ENCODE measurements around the gene TTC12.

The TTC12 gene

DNA sequence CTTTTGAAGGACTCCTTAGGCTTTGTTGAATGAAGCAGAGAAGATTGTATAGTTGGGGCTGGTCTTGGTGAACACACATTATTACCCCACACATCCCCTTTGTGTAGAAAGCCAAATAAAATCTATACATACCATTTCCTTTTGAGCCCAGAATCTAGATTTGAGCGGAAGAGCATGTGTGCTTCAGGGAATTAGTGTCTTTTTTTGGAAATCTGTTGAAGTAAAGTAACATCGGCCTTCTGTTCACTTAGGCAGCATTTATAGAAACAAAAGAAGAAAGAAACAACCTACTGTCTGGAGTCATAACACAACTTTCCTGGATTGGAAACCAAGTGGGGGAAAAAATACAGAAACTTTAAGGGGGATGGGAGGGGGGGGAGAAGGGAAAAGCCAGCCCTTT is 37.9 kb upstream of the TTC12 start:
- no CpG with 5 or more reads among the region's 2 CpGs for WGBS
- Histone ChIP-seq H3K4me3 (ENCODE audit: insufficient read depth in 1 of 2, low read depth in 1 of 2, low read length in 2 of 2) (no peak overlapping the region), H2AFZ (ENCODE audit: low read depth, low read length) (no peak overlapping the region), H2BK15ac (ENCODE audit: low read depth, poor library complexity, severe bottlenecking) (no peak overlapping the region), H3K27ac (ENCODE audit: low read length, poor library complexity, severe bottlenecking) (no peak overlapping the region), H2BK12ac (ENCODE audit: low read length in 2 of 2) (no peak overlapping the region), H3K79me1 (replicated peaks; ENCODE audit: low read length, poor library complexity, severe bottlenecking) (no peaks in the 10 kb centered on the region), H4K8ac (ENCODE audit: low read length) (no peak overlapping the region), H4K91ac (ENCODE audit: low read length) (no peak overlapping the region), H3K9ac (ENCODE audit: low read length) (no peak overlapping the region), H3K14ac (ENCODE audit: low read length in 2 of 2) (no peak overlapping the region), H2BK5ac (ENCODE audit: low read depth, low read length, poor library complexity, severe bottlenecking) (no peak overlapping the region), H2BK120ac (ENCODE audit: low read depth, low read length) (no peak overlapping the region), H3K9me3 (ENCODE audit: control insufficient read depth, low read length) (no peaks in the 10 kb centered on the region), H2AK5ac (ENCODE audit: low read length, severe bottlenecking) (no peak overlapping the region), H3K23ac (ENCODE audit: low read length in 2 of 2) (no peak overlapping the region), H3K4me1 (ENCODE audit: control insufficient read depth, insufficient read depth, low read depth, low read length) (no peaks in the 10 kb centered on the region), H3K18ac (ENCODE audit: low read depth in 1 of 2, low read length in 2 of 2) (no peak overlapping the region), H3K4ac (ENCODE audit: low read depth in 1 of 2, low read length in 2 of 2) (no peak overlapping the region), H3K4me2 (ENCODE audit: low read length, poor library complexity, severe bottlenecking) (no peak overlapping the region), H3K27me3 (ENCODE audit: control insufficient read depth in 1 of 2, insufficient read depth in 1 of 2, low read length in 2 of 2) (peaks cover 0 to 56% of the 10 kb centered on the region in 2 experiments), H3K36me3 (ENCODE audit: control insufficient read depth in 1 of 2, insufficient read depth in 2 of 2, low read depth in 1 of 2, low read length in 2 of 2) (no peaks in the 10 kb centered on the region)
- no peak for DNase-seq

- 87% methylated on average over 5 of the region's 5 CpGs for whole genome bisulfite sequencing
- Histone ChIP-seq H3K27me3 (ENCODE audit: control insufficient read depth in 1 of 2, insufficient read depth in 1 of 2, low read length in 2 of 2) (peaks cover 0 to 58% of the 10 kb centered on the region in 2 experiments), H3K4me3 (ENCODE audit: insufficient read depth in 1 of 2, low read depth in 1 of 2, low read length in 2 of 2) (no peak overlapping the region), H3K27ac (ENCODE audit: low read length, poor library complexity, severe bottlenecking) (no peak overlapping the region), H3K4me2 (ENCODE audit: low read length, poor library complexity, severe bottlenecking) (no peak overlapping the region), H3K14ac (ENCODE audit: low read length in 2 of 2) (no peak overlapping the region), H3K9me3 (ENCODE audit: control insufficient read depth, low read length) (no peaks in the 10 kb centered on the region), H3K4ac (ENCODE audit: low read depth in 1 of 2, low read length in 2 of 2) (no peak overlapping the region), H4K8ac (ENCODE audit: low read length) (no peak overlapping the region), H3K23ac (ENCODE audit: low read length in 2 of 2) (no peak overlapping the region), H3K9ac (ENCODE audit: low read length) (no peak overlapping the region), H2BK15ac (ENCODE audit: low read depth, poor library complexity, severe bottlenecking) (no peak overlapping the region), H3K79me1 (replicated peaks; ENCODE audit: low read length, poor library complexity, severe bottlenecking) (no peaks in the 10 kb centered on the region), H2AFZ (ENCODE audit: low read depth, low read length) (no peak overlapping the region), H2BK5ac (ENCODE audit: low read depth, low read length, poor library complexity, severe bottlenecking) (no peak overlapping the region), H2BK120ac (ENCODE audit: low read depth, low read length) (no peak overlapping the region), H2AK5ac (ENCODE audit: low read length, severe bottlenecking) (no peak overlapping the region), H3K36me3 (ENCODE audit: control insufficient read depth in 1 of 2, insufficient read depth in 2 of 2, low read depth in 1 of 2, low read length in 2 of 2) (no peaks in the 10 kb centered on the region), H2BK12ac (ENCODE audit: low read length in 2 of 2) (no peak overlapping the region), H3K18ac (ENCODE audit: low read depth in 1 of 2, low read length in 2 of 2) (no peak overlapping the region), H3K4me1 (ENCODE audit: control insufficient read depth, insufficient read depth, low read depth, low read length) (no peaks in the 10 kb centered on the region), H4K91ac (ENCODE audit: low read length) (no peak overlapping the region)
- no peak for DNase-seq
Measured at GRCh38 chr11:113277907-113278306, 36.5 kb upstream of the TTC12 start.

GRCh38 chr11:113278481-113278880 is 35.9 kb upstream of the TTC12 start:
- no peak overlapping the region for H2BK12ac ChIP-seq (ENCODE audit: low read length in 2 of 2)
- no peak overlapping the region for H3K23ac ChIP-seq (ENCODE audit: low read length in 2 of 2)
- no peak overlapping the region for H3K9ac ChIP-seq (ENCODE audit: low read length)
- no peak overlapping the region for H3K4ac ChIP-seq (ENCODE audit: low read depth in 1 of 2, low read length in 2 of 2)
- WGBS = over 99% methylated on average over 7 of the region's 9 CpGs
- peaks cover 0 to 63% of the 10 kb centered on the region in 2 experiments for H3K27me3 ChIP-seq (ENCODE audit: control insufficient read depth in 1 of 2, insufficient read depth in 1 of 2, low read length in 2 of 2)
- H4K8ac ChIP-seq (ENCODE audit: low read length) = no peak overlapping the region
- no peak for DNase-seq
- no peak overlapping the region for H3K14ac ChIP-seq (ENCODE audit: low read length in 2 of 2)
- H3K4me3 ChIP-seq (ENCODE audit: insufficient read depth in 1 of 2, low read depth in 1 of 2, low read length in 2 of 2) = no peak overlapping the region
- no peak overlapping the region for H2BK120ac ChIP-seq (ENCODE audit: low read depth, low read length)
- no peak overlapping the region for H2AFZ ChIP-seq (ENCODE audit: low read depth, low read length)
- H3K9me3 ChIP-seq (ENCODE audit: control insufficient read depth, low read length) = no peaks in the 10 kb centered on the region
- no peak overlapping the region for H2BK15ac ChIP-seq (ENCODE audit: low read depth, poor library complexity, severe bottlenecking)
- H3K4me2 ChIP-seq (ENCODE audit: low read length, poor library complexity, severe bottlenecking) = no peak overlapping the region
- H3K18ac ChIP-seq (ENCODE audit: low read depth in 1 of 2, low read length in 2 of 2) = no peak overlapping the region
- no peaks in the 10 kb centered on the region for H3K79me1 ChIP-seq (replicated peaks; ENCODE audit: low read length, poor library complexity, severe bottlenecking)
- no peak overlapping the region for H2AK5ac ChIP-seq (ENCODE audit: low read length, severe bottlenecking)
- H3K4me1 ChIP-seq (ENCODE audit: control insufficient read depth, insufficient read depth, low read depth, low read length) = no peaks in the 10 kb centered on the region
- H3K36me3 ChIP-seq (ENCODE audit: control insufficient read depth in 1 of 2, insufficient read depth in 2 of 2, low read depth in 1 of 2, low read length in 2 of 2) = no peaks in the 10 kb centered on the region
- H4K91ac ChIP-seq (ENCODE audit: low read length) = no peak overlapping the region
- H3K27ac ChIP-seq (ENCODE audit: low read length, poor library complexity, severe bottlenecking) = no peak overlapping the region
- no peak overlapping the region for H2BK5ac ChIP-seq (ENCODE audit: low read depth, low read length, poor library complexity, severe bottlenecking)

GRCh38 chr11:113278925-113279324 is 35.5 kb upstream of the TTC12 start:
- Histone ChIP-seq H3K23ac (ENCODE audit: low read length in 2 of 2) (no peak overlapping the region), H3K4me3 (ENCODE audit: insufficient read depth in 1 of 2, low read depth in 1 of 2, low read length in 2 of 2) (no peak overlapping the region), H2BK12ac (ENCODE audit: low read length in 2 of 2) (no peak overlapping the region), H4K8ac (ENCODE audit: low read length) (no peak overlapping the region), H3K27me3 (ENCODE audit: control insufficient read depth in 1 of 2, insufficient read depth in 1 of 2, low read length in 2 of 2) (peaks cover 0 to 68% of the 10 kb centered on the region in 2 experiments), H3K4me2 (ENCODE audit: low read length, poor library complexity, severe bottlenecking) (no peak overlapping the region), H3K9me3 (ENCODE audit: control insufficient read depth, low read length) (no peaks in the 10 kb centered on the region), H3K14ac (ENCODE audit: low read length in 2 of 2) (no peak overlapping the region), H3K9ac (ENCODE audit: low read length) (no peak overlapping the region), H3K79me1 (replicated peaks; ENCODE audit: low read length, poor library complexity, severe bottlenecking) (no peaks in the 10 kb centered on the region), H4K91ac (ENCODE audit: low read length) (no peak overlapping the region), H3K36me3 (ENCODE audit: control insufficient read depth in 1 of 2, insufficient read depth in 2 of 2, low read depth in 1 of 2, low read length in 2 of 2) (no peaks in the 10 kb centered on the region), H2AFZ (ENCODE audit: low read depth, low read length) (no peak overlapping the region), H3K4me1 (ENCODE audit: control insufficient read depth, insufficient read depth, low read depth, low read length) (no peaks in the 10 kb centered on the region), H3K18ac (ENCODE audit: low read depth in 1 of 2, low read length in 2 of 2) (no peak overlapping the region), H2BK120ac (ENCODE audit: low read depth, low read length) (no peak overlapping the region), H2AK5ac (ENCODE audit: low read length, severe bottlenecking) (no peak overlapping the region), H3K4ac (ENCODE audit: low read depth in 1 of 2, low read length in 2 of 2) (no peak overlapping the region), H2BK5ac (ENCODE audit: low read depth, low read length, poor library complexity, severe bottlenecking) (no peak overlapping the region), H3K27ac (ENCODE audit: low read length, poor library complexity, severe bottlenecking) (no peak overlapping the region), H2BK15ac (ENCODE audit: low read depth, poor library complexity, severe bottlenecking) (no peak overlapping the region)
- WGBS = 100% methylated on average over 3 of the region's 4 CpGs
- no peak for DNase-seq

All from mesenchymal stem cell (in vitro differentiated cells and primary cell).